H1 (cell line): Measurements from ENCODE around the gene OTOGL. TPM values are rescaled to one million over a fixed set of nuclear protein-coding genes. Genes with fewer than 3 reads are reported as not detected.

ENCODE experiments used
- CTCF ChIA-PET: fragments of 300-600 bp; sonication (Branson Sonifier 250); formaldehyde crosslinking; loops from one replicate; lab custom pipeline; 2021; ENCODE audit not compliant: partially characterized antibody; lab: Charles Lee
- POLR2A ChIA-PET: fragments of 300-600 bp; sonication (Branson Sonifier 250); formaldehyde crosslinking; loops from one replicate; lab custom pipeline; 2021; ENCODE audit warnings: inconsistent platforms; ENCODE audit not compliant: partially characterized antibody; lab: Charles Lee
- DNase-seq, 2 experiments: peaks; one replicate each; pipeline versions ENCODE4 v3.0.0 to v3.0.0-alpha.2; 2010 to 2022; ENCODE audit warnings: low spot score in 2 of 2, low read depth in 1 of 2, mixed read lengths in 1 of 2
- FAIRE-seq: peaks from 2 replicates; lab custom pipeline; 2011; peaks lifted over from hg19 to GRCh38; lab: Jason Lieb, UNC
- H2AFZ ChIP-seq: 2 replicates; pipeline ENCODE4 v1.8.1; 2012; ENCODE audit warnings: low read length, inconsistent platforms
- H2AK5ac ChIP-seq: 2 replicates; pipeline ENCODE4 v1.6.1; 2013; ENCODE audit warnings: low read depth, low read length
- H2BK120ac ChIP-seq: replicated peaks from 2 replicates; pipeline ENCODE3; 2013; ENCODE audit warnings: low read depth, low read length, inconsistent platforms
- H2BK12ac ChIP-seq: 2 replicates; pipeline ENCODE4 v1.6.1; 2013; ENCODE audit warnings: low read depth, low read length
- H2BK15ac ChIP-seq: 2 replicates; pipeline ENCODE4 v1.6.1; 2013; ENCODE audit warnings: low read length
- H2BK20ac ChIP-seq: 2 replicates; pipeline ENCODE4 v1.6.1; 2013; ENCODE audit warnings: low read length
- H2BK5ac ChIP-seq: 2 replicates; pipeline ENCODE4 v1.6.1; 2013; ENCODE audit warnings: low read depth, low read length
- H3K14ac ChIP-seq: 2 replicates; pipeline ENCODE4 v1.6.1; 2013; ENCODE audit warnings: inconsistent platforms; ENCODE audit not compliant: insufficient read length
- H3K18ac ChIP-seq: 2 replicates; pipeline ENCODE4 v1.6.1; 2013; ENCODE audit warnings: low read length; ENCODE audit errors: extremely low read depth
- H3K23ac ChIP-seq: 2 replicates; pipeline ENCODE4 v1.6.1; 2013; ENCODE audit warnings: inconsistent platforms; ENCODE audit not compliant: insufficient read length
- H3K23me2 ChIP-seq: 2 replicates; pipeline ENCODE4 v1.6.1; 2013; ENCODE audit warnings: low read depth, low read length
- H3K27ac ChIP-seq: 2 replicates; pipeline ENCODE4 v1.6.1; 2011; ENCODE audit warnings: low read depth, low read length, inconsistent platforms
- H3K27me3 ChIP-seq, 4 experiments: replicated peaks in 1 of 4; 1 replicate in 1 of 4; 2 replicates in 3 of 4; pipeline versions ENCODE4 v1.6.1 to v1.8.1; 2011 to 2013; ENCODE audit warnings: low read length in 3 of 4, mild to moderate bottlenecking in 3 of 4, inconsistent platforms in 2 of 4, mixed read lengths in 2 of 4, moderate library complexity in 1 of 4; ENCODE audit not compliant: control insufficient read depth in 3 of 4, insufficient read depth in 3 of 4; ENCODE audit errors: extremely low read depth in 1 of 4
- H3K36me3 ChIP-seq, 4 experiments: 2 replicates each; pipeline versions ENCODE4 v1.6.1 to v1.8.1; 2011 to 2013; ENCODE audit warnings: mild to moderate bottlenecking in 4 of 4, low read length in 3 of 4, moderate library complexity in 2 of 4, control low read depth in 1 of 4, inconsistent platforms in 1 of 4; ENCODE audit not compliant: insufficient read depth in 4 of 4, control insufficient read depth in 2 of 4
- H3K4ac ChIP-seq: replicated peaks from 2 replicates; pipeline ENCODE3; 2013; ENCODE audit warnings: low read length, low read depth, mixed read lengths, inconsistent platforms; ENCODE audit not compliant: insufficient read length
- H3K4me1 ChIP-seq, 4 experiments: replicated peaks in 1 of 4; 1 replicate in 1 of 4; 2 replicates in 3 of 4; pipeline versions ENCODE4 v1.6.1 to v1.8.1; 2011 to 2013; ENCODE audit warnings: low read length in 3 of 4, inconsistent platforms in 2 of 4, mixed read lengths in 1 of 4; ENCODE audit not compliant: insufficient read depth in 4 of 4, control insufficient read depth in 3 of 4
- H3K4me2 ChIP-seq, 2 experiments: 2 replicates each; pipeline versions ENCODE4 v1.6.1 to v1.8.1; 2011 to 2013; ENCODE audit warnings: low read depth in 2 of 2, low read length in 2 of 2, control low read depth in 1 of 2, inconsistent platforms in 1 of 2, mild to moderate bottlenecking in 1 of 2; ENCODE audit not compliant: insufficient read depth in 1 of 2
- H3K4me3 ChIP-seq, 4 experiments: fragments of 200-600, 300-600 bp in 1 of 4; sonication (generic), shearing (Covaris generic), sonication (Bioruptor Twin) in 1 of 4; 2 replicates each; pipeline versions ENCODE4 v1.5.1 to v1.8.1; 2011 to 2016; ENCODE audit warnings: low read length in 4 of 4, low read depth in 3 of 4, control low read depth in 2 of 4, inconsistent platforms in 2 of 4, mild to moderate bottlenecking in 2 of 4, mixed read lengths in 1 of 4, moderate library complexity in 1 of 4; ENCODE audit not compliant: insufficient read depth in 2 of 4; ENCODE audit errors: extremely low read depth in 1 of 4
- H3K56ac ChIP-seq: replicated peaks from 2 replicates; pipeline ENCODE3; 2013; ENCODE audit warnings: low read depth, mild to moderate bottlenecking, mixed read lengths, low read length, inconsistent platforms; ENCODE audit not compliant: insufficient read length
- H3K79me1 ChIP-seq: 2 replicates; pipeline ENCODE4 v1.6.1; 2013; ENCODE audit warnings: low read depth, low read length, control low read depth
- H3K79me2 ChIP-seq, 2 experiments: 2 replicates each; pipeline versions ENCODE4 v1.6.1 to v1.8.1; 2012 to 2013; ENCODE audit warnings: low read length in 2 of 2, mild to moderate bottlenecking in 2 of 2, inconsistent platforms in 1 of 2; ENCODE audit not compliant: insufficient read depth in 2 of 2, control insufficient read depth in 1 of 2
- H3K9ac ChIP-seq, 4 experiments: replicated peaks in 1 of 4; 1 replicate in 1 of 4; 2 replicates in 3 of 4; pipeline versions ENCODE4 v1.6.1 to v1.8.1; 2011 to 2013; ENCODE audit warnings: low read depth in 3 of 4, low read length in 3 of 4, control low read depth in 2 of 4, mild to moderate bottlenecking in 2 of 4, moderate library complexity in 2 of 4, inconsistent platforms in 1 of 4; ENCODE audit errors: extremely low read depth in 1 of 4
- H3K9me3 ChIP-seq, 2 experiments: 2 replicates each; pipeline versions ENCODE4 v1.6.1 to v1.8.1; 2012 to 2013; ENCODE audit warnings: mild to moderate bottlenecking in 2 of 2, moderate library complexity in 2 of 2, control low read depth in 1 of 2, inconsistent platforms in 1 of 2, low read depth in 1 of 2, low read length in 1 of 2, mixed read lengths in 1 of 2; ENCODE audit not compliant: insufficient read depth in 2 of 2
- H4K20me1 ChIP-seq, 2 experiments: replicated peaks in 1 of 2; 2 replicates each; pipeline versions ENCODE3 to v1.8.1; 2011 to 2013; ENCODE audit warnings: inconsistent platforms in 2 of 2, low read length in 2 of 2, mild to moderate bottlenecking in 1 of 2; ENCODE audit not compliant: insufficient read depth in 2 of 2, control insufficient read depth in 1 of 2
- H4K5ac ChIP-seq: 2 replicates; pipeline ENCODE4 v1.6.1; 2013; ENCODE audit warnings: low read length, low read depth, mixed read lengths, inconsistent platforms; ENCODE audit not compliant: insufficient read length
- H4K8ac ChIP-seq: 2 replicates; pipeline ENCODE4 v1.8.0; 2013; ENCODE audit warnings: mild to moderate bottlenecking, moderate library complexity, low read length, inconsistent platforms; ENCODE audit not compliant: insufficient read depth; ENCODE audit errors: extremely low read depth
- H4K91ac ChIP-seq: replicated peaks from 2 replicates; pipeline ENCODE3; 2013; ENCODE audit warnings: low read length, mixed read lengths, inconsistent platforms; ENCODE audit not compliant: insufficient read length
- ASH2L ChIP-seq: fragments of 200-600, 300-600 bp; sonication (generic); IDR thresholded peaks from one replicate; pipeline ENCODE4 v1.7.1; 2017; ENCODE audit warnings: low read length
- CHD1 ChIP-seq: IDR thresholded peaks from 2 replicates; pipeline ENCODE4 v1.6.1; 2012; ENCODE audit warnings: low read depth, low read length, improper control_type of control experiment
- E2F6 ChIP-seq: IDR thresholded peaks from 2 replicates; pipeline ENCODE4 v1.6.1; 2012; ENCODE audit warnings: inconsistent platforms
- HDAC6 ChIP-seq: IDR thresholded peaks from one replicate; pipeline ENCODE4 v1.7.1; 2012; ENCODE audit warnings: low read depth, mild to moderate bottlenecking, inconsistent platforms, low read length, moderate library complexity
- JUN ChIP-seq: IDR thresholded peaks from 2 replicates; pipeline ENCODE4 v1.6.1; 2011; ENCODE audit warnings: low read depth, mild to moderate bottlenecking, improper control_type of control experiment, low read length
- JUND ChIP-seq: IDR thresholded peaks from 2 replicates; pipeline ENCODE4 v1.6.1; 2011; ENCODE audit warnings: mild to moderate bottlenecking, improper control_type of control experiment, low read length
- POU5F1 ChIP-seq: IDR thresholded peaks from 2 replicates; pipeline ENCODE4 v1.6.1; 2011; ENCODE audit warnings: low read depth, mild to moderate bottlenecking, low read length, moderate library complexity
- RFX5 ChIP-seq: IDR thresholded peaks from 2 replicates; pipeline ENCODE4 v1.6.1; 2011; ENCODE audit warnings: low read depth, low read length, improper control_type of control experiment, borderline replicate concordance
- RNF2 ChIP-seq: fragments of 200-900, 300-1000 bp; sonication (generic); IDR thresholded peaks from 2 replicates; pipeline ENCODE4 v1.7.1; 2016; ENCODE audit warnings: borderline replicate concordance, low read depth, mild to moderate bottlenecking, antibody characterized with exemption, low read length; ENCODE audit not compliant: poor library complexity, severe bottlenecking; ENCODE audit errors: missing control alignments
- RXRA ChIP-seq: IDR thresholded peaks from 2 replicates; pipeline ENCODE4 v1.6.1; 2011; ENCODE audit warnings: low read depth, mild to moderate bottlenecking, low read length, moderate library complexity; ENCODE audit not compliant: insufficient read depth
- SIN3A ChIP-seq, 2 experiments: IDR thresholded peaks in 1 of 2; conservative IDR thresholded peaks in 1 of 2; 2 replicates each; pipeline ENCODE4 v1.6.1; 2011 to 2012; ENCODE audit warnings: low read length in 2 of 2, improper control_type of control experiment in 1 of 2, low read depth in 1 of 2, mild to moderate bottlenecking in 1 of 2
- TAF7 ChIP-seq: optimal IDR thresholded peaks from 2 replicates; pipeline ENCODE3; 2011; ENCODE audit warnings: low read depth, mild to moderate bottlenecking, inconsistent platforms, low read length, moderate library complexity, borderline replicate concordance
- TEAD4 ChIP-seq: IDR thresholded peaks from 2 replicates; pipeline ENCODE4 v1.6.1; 2012; ENCODE audit warnings: low read depth, low read length, inconsistent platforms, mixed read lengths
- ZNF274 ChIP-seq: IDR thresholded peaks from 2 replicates; pipeline ENCODE4 v1.7.0; 2012; ENCODE audit warnings: low read length, borderline replicate concordance; ENCODE audit errors: extremely low read depth
- WGBS, 2 experiments: shearing (Covaris generic) in 1 of 2; methylation state at CpG; one replicate each; pipeline versions ENCODE4 v1.1.6 to v1.1.7; 2013 to 2015; ENCODE audit warnings: low lambda C conversion rate in 2 of 2, mixed read lengths in 2 of 2, inconsistent platforms in 1 of 2, low coverage in 1 of 2, missing lambda C conversion rate in 1 of 2; ENCODE audit not compliant: insufficient replicate concordance in 2 of 2, insufficient coverage in 1 of 2, insufficient read length in 1 of 2; ENCODE audit errors: extremely low coverage in 1 of 2, missing lambda C conversion rate in 1 of 2; 5-methylcytosine and 5-hydroxymethylcytosine counted together
- polyA plus RNA-seq, 7 experiments: library from polyadenylated mRNA; depleted of rRNA in 3 of 7; stranded (reverse) in 5 of 7; unstranded in 2 of 7; fragments of >200 nt in 5 of 7; fragments of 200-250 nt in 2 of 7; gene quantifications; 1 replicate in 5 of 7; 2 replicates in 1 of 7; 4 replicates in 1 of 7; pipeline versions ENCODE4 v1.2.1 to v1.2.3, GENCODE V29; 2011 to 2013; ENCODE audit warnings: missing spikeins in 2 of 7, mixed read lengths in 2 of 7
- total RNA-seq: library from RNA; stranded (reverse); fragmentation: NEBNext Ultra II Directional; extraction: Animal tissue kit (Norgen Biotek cat#: 25700); gene quantifications from 2 replicates; pipeline ENCODE4 v1.2.1, GENCODE V29; 2021

Gene OTOGL
- total and polyA plus RNA-seq, 2 of the 8 experiments (the other 6 are each of a cell fraction or from before 2014, with no cell fraction given): 0.12 to 0.17 TPM

- H2BK15ac ChIP-seq: no peak overlapping the region
- H3K14ac ChIP-seq: no peak overlapping the region
- H2BK5ac ChIP-seq: no peak overlapping the region
- no peak overlapping the region for H3K9ac ChIP-seq
- 72% methylated on average over 3 of the region's 3 CpGs; no CpG with 5 or more reads in 1 of the 2 experiments for WGBS, 2 experiments
- no peak overlapping the region for H2BK20ac ChIP-seq
- H3K18ac ChIP-seq: no peak overlapping the region
- no peak overlapping the region for H3K56ac ChIP-seq
- no peaks in the 10 kb centered on the region for H3K23me2 ChIP-seq
- no peak overlapping the region for H3K4ac ChIP-seq
- H3K36me3 ChIP-seq: no peaks in the 10 kb centered on the region
- no peak overlapping the region for H2AK5ac ChIP-seq
- no peak overlapping the region for H3K4me3 ChIP-seq
- no peaks in the 10 kb centered on the region for H3K9me3 ChIP-seq
- DNase-seq (no peak), FAIRE-seq (no peak)
- H4K5ac ChIP-seq: no peak overlapping the region
- H3K27me3 ChIP-seq: no peaks in the 10 kb centered on the region; a peak in 1 of 7 replicates
- H3K79me2 ChIP-seq: no peaks in the 10 kb centered on the region
- no peak overlapping the region for H2AFZ ChIP-seq
- POLR2A ChIA-PET: no interaction called here
- no peak overlapping the region for H3K4me2 ChIP-seq
- no peak overlapping the region for H4K91ac ChIP-seq
- no peak overlapping the region for H3K27ac ChIP-seq
- no peaks in the 10 kb centered on the region for H3K79me1 ChIP-seq
- H3K23ac ChIP-seq: no peak overlapping the region
- no peaks in the 10 kb centered on the region for H4K20me1 ChIP-seq
- H2BK120ac ChIP-seq: no peak overlapping the region
- no peaks in the 10 kb centered on the region for H3K4me1 ChIP-seq
- no peak overlapping the region for H4K8ac ChIP-seq
- no peak overlapping the region for H2BK12ac ChIP-seq
- CTCF ChIA-PET: interaction anchor here (0.7 to 0.8 kb wide), 2 partner anchors 8 to 16 kb away, joined by 3 to 4 read pairs; no protein-coding TSS in a partner anchor
- TF ChIP-seq ZNF274 (no peak), RNF2 (no peak), TAF7 (no peak), TEAD4 (no peak), RFX5 (no peak), CHD1 (no peak), SIN3A (conservative IDR thresholded peaks at IDR 0.05 in 1 of 2, IDR thresholded peaks at IDR 0.05 in 1 of 2; ENCODE audit: low read depth in 1 of 2, low read length in 2 of 2) (no peak), ASH2L (no peak), POU5F1 (no peak), HDAC6 (no peak), JUND (no peak), JUN (no peak), E2F6 (no peak), RXRA (no peak)
These were observed 79.5 kb downstream of the OTOGL start for GRCh38 chr12:80178846-80179245.
